H9 (cell line): ENCODE measurements around the gene SCAMP3. TPM values are rescaled to one million over a fixed set of nuclear protein-coding genes. Genes with fewer than 3 reads are reported as not detected.
"Not testable (repeated sequence)": the region's sequence is repeated elsewhere in the genome, so short reads cannot be mapped to it uniquely, and the experiment has no call there.

Experiments used
- DNase-seq: peaks from one replicate; pipeline ENCODE4 v3.0.0-alpha.2; 2017
- H2AFZ ChIP-seq: one replicate; pipeline ENCODE4 v1.6.1; 2013; ENCODE audit warnings: mild to moderate bottlenecking, low read length, control low read depth, moderate library complexity
- H2AK5ac ChIP-seq: 2 replicates; pipeline ENCODE4 v1.6.1; 2013; ENCODE audit warnings: low read length, control low read depth, mixed read lengths; ENCODE audit not compliant: insufficient read length
- H2BK120ac ChIP-seq: one replicate; pipeline ENCODE4 v1.6.1; 2013; ENCODE audit warnings: low read depth, mild to moderate bottlenecking, low read length, control low read depth, inconsistent platforms; ENCODE audit not compliant: poor library complexity, severe bottlenecking
- H2BK12ac ChIP-seq: 2 replicates; pipeline ENCODE4 v1.6.1; 2013; ENCODE audit warnings: low read length, control low read depth, mixed read lengths, low read depth; ENCODE audit not compliant: insufficient read length
- H2BK15ac ChIP-seq: 2 replicates; pipeline ENCODE4 v1.6.1; 2013; ENCODE audit warnings: low read depth, low read length, control low read depth
- H2BK20ac ChIP-seq: one replicate; pipeline ENCODE4 v1.6.1; 2013; ENCODE audit warnings: low read depth, mild to moderate bottlenecking, low read length, control low read depth, inconsistent platforms; ENCODE audit not compliant: poor library complexity, severe bottlenecking
- H2BK5ac ChIP-seq: 2 replicates; pipeline ENCODE4 v1.6.1; 2013; ENCODE audit warnings: low read length, control low read depth, mixed read lengths; ENCODE audit not compliant: insufficient read length
- H3K14ac ChIP-seq: 2 replicates; pipeline ENCODE4 v1.6.1; 2013; ENCODE audit warnings: low read length, control low read depth; ENCODE audit not compliant: insufficient read depth
- H3K18ac ChIP-seq: 2 replicates; pipeline ENCODE4 v1.6.1; 2013; ENCODE audit warnings: low read depth, mild to moderate bottlenecking, mixed read lengths, low read length, control low read depth; ENCODE audit not compliant: insufficient read length
- H3K23ac ChIP-seq: 2 replicates; pipeline ENCODE4 v1.6.1; 2013; ENCODE audit warnings: low read length, control low read depth, mixed read lengths, low read depth; ENCODE audit not compliant: insufficient read length
- H3K23me2 ChIP-seq: 2 replicates; pipeline ENCODE4 v1.6.1; 2013; ENCODE audit warnings: low read depth, mild to moderate bottlenecking, mixed read lengths, low read length, control low read depth; ENCODE audit not compliant: insufficient read length, poor library complexity, severe bottlenecking
- H3K27ac ChIP-seq: 2 replicates; pipeline ENCODE4 v1.5.1; 2013; ENCODE audit warnings: low read length, control low read depth, mixed read lengths, low read depth; ENCODE audit not compliant: insufficient read length
- H3K27me3 ChIP-seq: 2 replicates; pipeline ENCODE4 v1.6.1; 2013; ENCODE audit warnings: low read length, control low read depth, inconsistent platforms; ENCODE audit not compliant: insufficient read depth
- H3K4ac ChIP-seq: 2 replicates; pipeline ENCODE4 v1.6.1; 2013; ENCODE audit warnings: low read depth, mild to moderate bottlenecking, control low read depth, inconsistent platforms, low read length, moderate library complexity
- H3K4me1 ChIP-seq: 2 replicates; pipeline ENCODE4 v1.6.1; 2013; ENCODE audit warnings: low read length, control low read depth, inconsistent platforms; ENCODE audit not compliant: insufficient read depth
- H3K4me2 ChIP-seq: 2 replicates; pipeline ENCODE4 v1.6.1; 2013; ENCODE audit warnings: low read length, control low read depth, mixed read lengths; ENCODE audit not compliant: insufficient read length, insufficient read depth
- H3K56ac ChIP-seq: 2 replicates; pipeline ENCODE4 v1.6.1; 2013; ENCODE audit warnings: low read depth, mild to moderate bottlenecking, mixed read lengths, low read length, control low read depth; ENCODE audit not compliant: insufficient read length
- H3K79me1 ChIP-seq: 2 replicates; pipeline ENCODE4 v1.6.1; 2013; ENCODE audit warnings: low read depth, mild to moderate bottlenecking, moderate library complexity, low read length, control low read depth, inconsistent platforms; ENCODE audit not compliant: insufficient read depth, poor library complexity, severe bottlenecking
- H3K79me2 ChIP-seq: 2 replicates; pipeline ENCODE4 v1.6.1; 2013; ENCODE audit warnings: low read length, control low read depth, inconsistent platforms; ENCODE audit not compliant: insufficient read depth
- H3K9ac ChIP-seq: 2 replicates; pipeline ENCODE4 v1.6.1; 2013; ENCODE audit warnings: low read length, control low read depth, mixed read lengths; ENCODE audit not compliant: insufficient read length; ENCODE audit errors: extremely low read depth
- H3K9me3 ChIP-seq: one replicate; pipeline ENCODE4 v1.6.1; 2013; ENCODE audit warnings: low read depth, low read length, inconsistent platforms; ENCODE audit not compliant: control insufficient read depth
- H3T11ph ChIP-seq: one replicate; pipeline ENCODE4 v1.6.1; 2013; ENCODE audit warnings: mild to moderate bottlenecking, low read length, control low read depth, inconsistent platforms
- H4K20me1 ChIP-seq: one replicate; pipeline ENCODE4 v1.6.1; 2013; ENCODE audit not compliant: control insufficient read depth, insufficient read length, insufficient read depth
- H4K5ac ChIP-seq: 2 replicates; pipeline ENCODE4 v1.6.1; 2013; ENCODE audit warnings: low read depth, mild to moderate bottlenecking, mixed read lengths, low read length, control low read depth; ENCODE audit not compliant: insufficient read length
- H4K8ac ChIP-seq: replicated peaks from 2 replicates; pipeline ENCODE4 v1.6.1; 2013; ENCODE audit warnings: low read length, control low read depth, mixed read lengths, low read depth; ENCODE audit not compliant: insufficient read length
- H4K91ac ChIP-seq: 2 replicates; pipeline ENCODE4 v1.6.1; 2013; ENCODE audit warnings: low read depth, mild to moderate bottlenecking, moderate library complexity, mixed read lengths, low read length, control low read depth; ENCODE audit not compliant: insufficient read length
- H3K27ac Mint-ChIP-seq, 3 experiments: 2 replicates in 2 of 3; 3 replicates in 1 of 3; pipeline ENCODE4 v1.8.0; 2020 to 2021; ENCODE audit warnings: mixed read lengths in 3 of 3, mild to moderate bottlenecking in 1 of 3, moderate library complexity in 1 of 3
- H3K27me3 Mint-ChIP-seq: 2 replicates; pipeline ENCODE4 v1.8.0; 2021; ENCODE audit warnings: low read depth, mild to moderate bottlenecking, moderate library complexity, mixed read lengths
- H3K36me3 Mint-ChIP-seq, 3 experiments: 2 replicates in 2 of 3; 3 replicates in 1 of 3; pipeline ENCODE4 v1.8.0; 2020 to 2021; ENCODE audit warnings: low read depth in 3 of 3, mixed read lengths in 3 of 3; ENCODE audit not compliant: insufficient read depth in 1 of 3
- H3K4me1 Mint-ChIP-seq, 2 experiments: 2 replicates each; pipeline ENCODE4 v1.8.0; 2020; ENCODE audit warnings: mixed read lengths in 2 of 2
- H3K4me3 Mint-ChIP-seq, 2 experiments: 2 replicates in 1 of 2; 3 replicates in 1 of 2; pipeline ENCODE4 v1.8.0; 2020 to 2021; ENCODE audit warnings: mild to moderate bottlenecking in 2 of 2, mixed read lengths in 2 of 2, moderate library complexity in 1 of 2
- H3K9me3 Mint-ChIP-seq, 2 experiments: 2 replicates in 1 of 2; 3 replicates in 1 of 2; pipeline ENCODE4 v1.8.0; 2020; ENCODE audit warnings: mild to moderate bottlenecking in 2 of 2, mixed read lengths in 2 of 2, moderate library complexity in 1 of 2
- CTCF ChIP-seq: fragments of 200-600 bp; sonication (generic); conservative IDR thresholded peaks from 3 replicates; pipeline ENCODE4 v1.8.0; 2021; ENCODE audit warnings: antibody characterized with exemption, mild to moderate bottlenecking
- WGBS: extraction: QIAGEN DNeasy Blood & Tissue Kit; methylation state at CpG from one replicate; pipeline ENCODE4 v1.1.7; 2013; ENCODE audit warnings: missing lambda C conversion rate, low lambda C conversion rate, mixed read lengths; ENCODE audit not compliant: insufficient read length; ENCODE audit errors: extremely low coverage; 5-methylcytosine and 5-hydroxymethylcytosine counted together
- total RNA-seq: library from RNA; stranded (reverse); gene quantifications from 2 replicates; pipeline ENCODE4 v1.2.1, GENCODE V29; 2021

Gene SCAMP3
- total RNA-seq, 1 experiment from 2014 or later: 52.5 TPM

- H3K9me3 Mint-ChIP-seq: no peaks in the 10 kb centered on the region; a peak in 1 of 5 replicates
- Histone ChIP-seq H3K79me2 (no peaks in the 10 kb centered on the region), H3T11ph (no peak overlapping the region), H4K8ac (no peak overlapping the region), H2BK12ac (no peak overlapping the region), H2BK120ac (no peak overlapping the region), H2BK20ac (no peak overlapping the region), H3K23me2 (peaks cover 4% of the 10 kb centered on the region), H3K18ac (no peak overlapping the region), H4K91ac (no peak overlapping the region), H3K79me1 (no peaks in the 10 kb centered on the region), H3K27ac (no peak overlapping the region), H3K9me3 (no peaks in the 10 kb centered on the region), H3K4me1 (no peaks in the 10 kb centered on the region; the same call in 1 of the 2 replicates), H3K4me2 (no peak overlapping the region), H4K20me1 (no peaks in the 10 kb centered on the region), H2AK5ac (no peak overlapping the region), H3K56ac (no peak overlapping the region), H2BK5ac (no peak overlapping the region), H2AFZ (no peak overlapping the region), H3K23ac (no peak overlapping the region), H3K4ac (no peak overlapping the region), H3K14ac (no peak overlapping the region), H4K5ac (no peak overlapping the region), H2BK15ac (no peak overlapping the region), H3K9ac (no peak overlapping the region), H3K27me3 (no peaks in the 10 kb centered on the region)
- DNase-seq: no peak
- H3K36me3 Mint-ChIP-seq: peaks cover 0 to 10% (median 8%) of the 10 kb centered on the region in 3 experiments; a peak in 4 of 7 replicates
- H3K27ac Mint-ChIP-seq: no peak overlapping the region; a peak in 1 of 7 replicates
- WGBS: no CpG with 5 or more reads among the region's 7 CpGs
- TF ChIP-seq CTCF: no peak
- peaks cover 3% of the 10 kb centered on the region; the same call in 1 of the 2 replicates for H3K27me3 Mint-ChIP-seq
- no peak overlapping the region for H3K4me3 Mint-ChIP-seq
- peaks cover 24 to 32% of the 10 kb centered on the region in 2 experiments for H3K4me1 Mint-ChIP-seq
Observed at GRCh38 chr1:155223047-155223446, 39.1 kb downstream of the SCAMP3 start.

- not testable (repeated sequence) for H3K9me3 Mint-ChIP-seq, DNase-seq, H4K20me1 ChIP-seq, H3K14ac ChIP-seq, H3K27ac ChIP-seq, H4K91ac ChIP-seq, H3K4me2 ChIP-seq, H2BK15ac ChIP-seq, H3K27ac Mint-ChIP-seq, H4K8ac ChIP-seq, H2BK5ac ChIP-seq, H2BK120ac ChIP-seq, H3K56ac ChIP-seq, H3K4me1 ChIP-seq, H3K4me3 Mint-ChIP-seq, H3K4ac ChIP-seq, H2BK20ac ChIP-seq, H2BK12ac ChIP-seq, H3K79me2 ChIP-seq, H3K9ac ChIP-seq, H3T11ph ChIP-seq, H3K23ac ChIP-seq, H3K18ac ChIP-seq, H3K27me3 Mint-ChIP-seq, H2AK5ac ChIP-seq, H3K23me2 ChIP-seq, H3K9me3 ChIP-seq, H4K5ac ChIP-seq, H3K27me3 ChIP-seq, H3K79me1 ChIP-seq, H2AFZ ChIP-seq
- peaks cover 1 to 15% (median 10%) of the 10 kb centered on the region in 3 experiments; a peak in 5 of 7 replicates for H3K36me3 Mint-ChIP-seq
- WGBS: no CpG with 5 or more reads among the region's 10 CpGs
- peaks cover 11 to 16% of the 10 kb centered on the region in 2 experiments for H3K4me1 Mint-ChIP-seq
Observed at GRCh38 chr1:155220211-155220965, 41.8 kb downstream of the SCAMP3 start.
